Hepatocyte (in vitro differentiated cells): Measurements from ENCODE around the gene VPS41. TPM values are rescaled to one million over a fixed set of nuclear protein-coding genes. Genes with fewer than 3 reads are reported as not detected.
"Not testable (repeated sequence)": the region's sequence is repeated elsewhere in the genome, so short reads cannot be mapped to it uniquely, and the experiment has no call there.

ENCODE experiments used
- DNase-seq: peaks from one replicate; pipeline ENCODE4 v3.0.0-alpha.2; 2016; ENCODE audit warnings: low spot score
- H2AFZ ChIP-seq: fragments of 200-600 bp; sonication (generic); 2 replicates; pipeline ENCODE4 v1.6.0; 2016; ENCODE audit warnings: antibody characterized with exemption, mild to moderate bottlenecking
- H3K27ac ChIP-seq: fragments of 200-600 bp; sonication (generic); 2 replicates; pipeline ENCODE4 v1.5.1; 2016; ENCODE audit warnings: mild to moderate bottlenecking
- H3K27me3 ChIP-seq: fragments of 200-600 bp; sonication (generic); 2 replicates; pipeline ENCODE4 v1.6.1; 2016
- H3K36me3 ChIP-seq: fragments of 200-600 bp; sonication (generic); replicated peaks from 2 replicates; pipeline ENCODE4 v1.5.1; 2016; ENCODE audit warnings: low read depth; ENCODE audit not compliant: insufficient read depth
- H3K4me1 ChIP-seq: fragments of 200-600 bp; sonication (generic); 2 replicates; pipeline ENCODE4 v1.5.1; 2016; ENCODE audit warnings: mild to moderate bottlenecking, moderate library complexity; ENCODE audit not compliant: insufficient read depth
- H3K4me2 ChIP-seq: fragments of 200-600 bp; sonication (generic); 2 replicates; pipeline ENCODE4 v1.6.0; 2016
- H3K4me3 ChIP-seq: fragments of 200-600 bp; sonication (generic); 2 replicates; pipeline ENCODE4 v1.5.1; 2016; ENCODE audit warnings: mild to moderate bottlenecking
- H3K79me2 ChIP-seq: fragments of 200-600 bp; sonication (generic); 2 replicates; pipeline ENCODE4 v1.6.0; 2017; ENCODE audit warnings: mild to moderate bottlenecking
- H3K9me2 ChIP-seq: fragments of 200-600 bp; sonication (generic); replicated peaks from 2 replicates; pipeline ENCODE4 v1.6.0; 2017; ENCODE audit warnings: mild to moderate bottlenecking; ENCODE audit not compliant: insufficient read depth
- H3K9me3 ChIP-seq: fragments of 200-600 bp; sonication (generic); 2 replicates; pipeline ENCODE4 v1.5.1; 2016; ENCODE audit warnings: low read depth, mild to moderate bottlenecking
- H4K20me1 ChIP-seq: fragments of 200-600 bp; sonication (generic); 2 replicates; pipeline ENCODE4 v1.6.0; 2016; ENCODE audit warnings: mild to moderate bottlenecking; ENCODE audit not compliant: insufficient read depth, poor library complexity, severe bottlenecking
- EZH2 ChIP-seq: fragments of 200-600 bp; sonication (generic); IDR thresholded peaks from 2 replicates; pipeline ENCODE4 v1.6.1; 2016; ENCODE audit warnings: antibody characterized with exemption, mild to moderate bottlenecking, borderline replicate concordance
- EZH2phosphoT487 ChIP-seq: fragments of 200-600 bp; sonication (generic); IDR thresholded peaks from one replicate; pipeline ENCODE4 v1.6.1; 2018; ENCODE audit warnings: antibody characterized with exemption, mild to moderate bottlenecking, low read depth, moderate library complexity; ENCODE audit not compliant: unreplicated experiment, severe bottlenecking
- WGBS: methylation state at CpG from one replicate; pipeline ENCODE4 v1.1.6; 2016; ENCODE audit warnings: low lambda C conversion rate; ENCODE audit errors: missing lambda C conversion rate; 5-methylcytosine and 5-hydroxymethylcytosine counted together
- polyA plus RNA-seq: library from polyadenylated mRNA; unstranded; fragments of >200 nt; fragmentation: Nextera tagmentation; extraction: Ambion mirVana; gene quantifications from 2 replicates; pipeline ENCODE4 v1.2.1, GENCODE V29; 2016
- total RNA-seq: library from RNA; depleted of rRNA; stranded (reverse); fragments of >200 nt; gene quantifications from 2 replicates; pipeline ENCODE4 v1.2.3, GENCODE V29; 2014
- TF ChIP-seq, protein P1 (sequence below): fragments of 200-600 bp; sonication (generic); IDR thresholded peaks from 2 replicates; pipeline ENCODE4 v1.5.1; 2016; ENCODE audit warnings: antibody characterized with exemption, mild to moderate bottlenecking; ENCODE audit not compliant: poor library complexity

The VPS41 gene
- total and polyA plus RNA-seq, 2 experiments from 2014 or later = 40.1 to 70.9 TPM

GRCh38 chr7:38862666-38863065 lies 46.3 kb downstream of the VPS41 start:
- WGBS = 84% methylated on average over 3 of the region's 3 CpGs
- peak overlapping the region; percentile 85 for H3K27ac ChIP-seq
- peaks cover 3% of the 10 kb centered on the region for H3K79me2 ChIP-seq
- DNase-seq = no peak
- peaks cover 13% of the 10 kb centered on the region for H3K4me1 ChIP-seq
- H4K20me1 ChIP-seq = no peaks in the 10 kb centered on the region
- H3K36me3 ChIP-seq = no peaks in the 10 kb centered on the region
- H3K9me2 ChIP-seq = no peaks in the 10 kb centered on the region
- no peak overlapping the region for H2AFZ ChIP-seq
- no peaks in the 10 kb centered on the region for H3K27me3 ChIP-seq
- H3K4me2 ChIP-seq = no peak overlapping the region
- TF ChIP-seq EZH2 (no peak), EZH2phosphoT487 (no peak)
- TF ChIP-seq, protein P1, sequence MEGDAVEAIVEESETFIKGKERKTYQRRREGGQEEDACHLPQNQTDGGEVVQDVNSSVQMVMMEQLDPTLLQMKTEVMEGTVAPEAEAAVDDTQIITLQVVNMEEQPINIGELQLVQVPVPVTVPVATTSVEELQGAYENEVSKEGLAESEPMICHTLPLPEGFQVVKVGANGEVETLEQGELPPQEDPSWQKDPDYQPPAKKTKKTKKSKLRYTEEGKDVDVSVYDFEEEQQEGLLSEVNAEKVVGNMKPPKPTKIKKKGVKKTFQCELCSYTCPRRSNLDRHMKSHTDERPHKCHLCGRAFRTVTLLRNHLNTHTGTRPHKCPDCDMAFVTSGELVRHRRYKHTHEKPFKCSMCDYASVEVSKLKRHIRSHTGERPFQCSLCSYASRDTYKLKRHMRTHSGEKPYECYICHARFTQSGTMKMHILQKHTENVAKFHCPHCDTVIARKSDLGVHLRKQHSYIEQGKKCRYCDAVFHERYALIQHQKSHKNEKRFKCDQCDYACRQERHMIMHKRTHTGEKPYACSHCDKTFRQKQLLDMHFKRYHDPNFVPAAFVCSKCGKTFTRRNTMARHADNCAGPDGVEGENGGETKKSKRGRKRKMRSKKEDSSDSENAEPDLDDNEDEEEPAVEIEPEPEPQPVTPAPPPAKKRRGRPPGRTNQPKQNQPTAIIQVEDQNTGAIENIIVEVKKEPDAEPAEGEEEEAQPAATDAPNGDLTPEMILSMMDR = no peak
- no peaks in the 10 kb centered on the region for H3K9me3 ChIP-seq
- no peak overlapping the region for H3K4me3 ChIP-seq

GRCh38 chr7:38858259-38858884 lies 50.6 kb downstream of the VPS41 start:
- H3K27ac ChIP-seq = peak overlapping the region; percentile 77
- 61% methylated on average over 5 of the region's 5 CpGs for WGBS

DNA sequence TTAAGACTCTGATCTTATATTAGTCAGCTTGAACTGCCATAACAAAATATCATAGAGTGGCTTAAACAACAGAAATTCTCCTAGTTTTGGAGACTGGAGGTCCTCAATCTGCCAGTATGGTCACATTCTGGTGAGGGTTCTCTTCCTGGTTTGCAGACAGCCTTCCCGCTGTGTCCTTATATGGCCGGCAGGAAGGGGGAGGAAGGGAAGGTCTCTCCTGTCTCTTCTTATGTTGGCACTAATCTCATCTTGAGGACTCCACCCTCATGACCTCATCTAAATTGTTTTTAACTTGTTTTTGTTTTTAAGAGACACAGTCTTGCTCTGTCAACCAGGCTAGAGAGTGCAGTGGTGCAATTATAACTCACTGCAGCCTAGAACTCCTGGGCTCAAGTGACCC lies 53.1 kb downstream of the VPS41 start:
- no peaks in the 10 kb centered on the region for H3K9me2 ChIP-seq
- no peak overlapping the region for H2AFZ ChIP-seq
- no peaks in the 10 kb centered on the region for H3K79me2 ChIP-seq
- H3K36me3 ChIP-seq = no peaks in the 10 kb centered on the region
- H4K20me1 ChIP-seq = no peaks in the 10 kb centered on the region
- H3K9me3 ChIP-seq = no peaks in the 10 kb centered on the region
- 96% methylated on average over 2 of the region's 2 CpGs for WGBS
- TF ChIP-seq EZH2 (no peak), EZH2phosphoT487 (no peak)
- TF ChIP-seq, protein P1 = no peak
- no peak for DNase-seq
- no peaks in the 10 kb centered on the region for H3K27me3 ChIP-seq
- H3K4me3 ChIP-seq = no peak overlapping the region
- H3K27ac ChIP-seq = no peak overlapping the region
- H3K4me1 ChIP-seq = peaks cover 6% of the 10 kb centered on the region
- no peak overlapping the region for H3K4me2 ChIP-seq

More at GRCh38 chr7:38858259-38858884, 50.6 kb downstream of the VPS41 start:
- Histone ChIP-seq H3K36me3 (no peaks in the 10 kb centered on the region), H3K4me1 (peaks cover 9% of the 10 kb centered on the region), H3K9me3 (no peaks in the 10 kb centered on the region), H3K4me2 (no peak overlapping the region), H3K9me2 (no peaks in the 10 kb centered on the region), H4K20me1 (no peaks in the 10 kb centered on the region), H3K79me2 (no peaks in the 10 kb centered on the region), H3K4me3 (no peak overlapping the region), H2AFZ (no peak overlapping the region), H3K27me3 (no peaks in the 10 kb centered on the region)
- TF ChIP-seq, protein P1 = no peak
- TF ChIP-seq EZH2phosphoT487 (no peak), EZH2 (no peak)
- peak; percentile 60 for DNase-seq

DNA sequence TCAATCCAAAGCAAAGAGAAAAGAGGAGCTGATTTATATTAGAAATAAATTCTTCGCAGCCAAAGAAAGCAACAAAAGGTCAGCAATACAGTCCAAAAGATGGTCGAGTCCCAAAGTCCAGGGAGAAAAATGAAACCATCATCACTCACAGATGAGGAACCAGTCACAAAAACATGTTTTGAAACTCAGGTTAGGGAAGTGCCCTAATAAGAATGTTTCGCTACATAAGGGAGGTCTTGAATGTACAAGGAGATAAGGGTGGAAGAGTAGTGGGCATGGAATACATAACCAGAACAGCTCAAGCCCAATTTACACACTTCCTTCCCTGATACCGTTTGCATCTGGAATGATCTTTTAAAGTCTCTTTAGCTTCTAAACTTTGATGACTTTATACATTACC lies 53.6 kb downstream of the VPS41 start:
- H3K27me3 ChIP-seq = no peaks in the 10 kb centered on the region
- no peak overlapping the region for H2AFZ ChIP-seq
- DNase-seq = no peak
- H3K9me3 ChIP-seq = no peaks in the 10 kb centered on the region
- H3K36me3 ChIP-seq = no peaks in the 10 kb centered on the region
- no peaks in the 10 kb centered on the region for H4K20me1 ChIP-seq
- WGBS = 87% methylated on average over 4 of the region's 4 CpGs
- H3K4me1 ChIP-seq = peaks cover 6% of the 10 kb centered on the region
- no peaks in the 10 kb centered on the region for H3K79me2 ChIP-seq
- H3K9me2 ChIP-seq = no peaks in the 10 kb centered on the region
- no peak overlapping the region for H3K4me3 ChIP-seq
- no peak overlapping the region for H3K27ac ChIP-seq
- H3K4me2 ChIP-seq = no peak overlapping the region
- TF ChIP-seq EZH2phosphoT487 (no peak), EZH2 (no peak)
- TF ChIP-seq, protein P1 = no peak

- not testable (repeated sequence) for DNase-seq, H3K4me2 ChIP-seq, H4K20me1 ChIP-seq, H3K27ac ChIP-seq, H3K36me3 ChIP-seq, H3K4me1 ChIP-seq, H3K27me3 ChIP-seq, H3K79me2 ChIP-seq, H3K9me3 ChIP-seq, H3K4me3 ChIP-seq, H3K9me2 ChIP-seq, H2AFZ ChIP-seq
- 99% methylated on average over 7 of the region's 7 CpGs for WGBS
Measured at GRCh38 chr7:38854947-38855346, 54.0 kb downstream of the VPS41 start.
